ENCODE data around the gene N4BP2L2. TPM values are rescaled to one million over a fixed set of nuclear protein-coding genes. Genes with fewer than 3 reads are reported as not detected.

Gene N4BP2L2
- total and polyA plus RNA-seq, 2 of the 8 experiments (the other 6 are each of a cell fraction or from before 2014, with no cell fraction given), result 14.6 to 67.6 TPM

DNA sequence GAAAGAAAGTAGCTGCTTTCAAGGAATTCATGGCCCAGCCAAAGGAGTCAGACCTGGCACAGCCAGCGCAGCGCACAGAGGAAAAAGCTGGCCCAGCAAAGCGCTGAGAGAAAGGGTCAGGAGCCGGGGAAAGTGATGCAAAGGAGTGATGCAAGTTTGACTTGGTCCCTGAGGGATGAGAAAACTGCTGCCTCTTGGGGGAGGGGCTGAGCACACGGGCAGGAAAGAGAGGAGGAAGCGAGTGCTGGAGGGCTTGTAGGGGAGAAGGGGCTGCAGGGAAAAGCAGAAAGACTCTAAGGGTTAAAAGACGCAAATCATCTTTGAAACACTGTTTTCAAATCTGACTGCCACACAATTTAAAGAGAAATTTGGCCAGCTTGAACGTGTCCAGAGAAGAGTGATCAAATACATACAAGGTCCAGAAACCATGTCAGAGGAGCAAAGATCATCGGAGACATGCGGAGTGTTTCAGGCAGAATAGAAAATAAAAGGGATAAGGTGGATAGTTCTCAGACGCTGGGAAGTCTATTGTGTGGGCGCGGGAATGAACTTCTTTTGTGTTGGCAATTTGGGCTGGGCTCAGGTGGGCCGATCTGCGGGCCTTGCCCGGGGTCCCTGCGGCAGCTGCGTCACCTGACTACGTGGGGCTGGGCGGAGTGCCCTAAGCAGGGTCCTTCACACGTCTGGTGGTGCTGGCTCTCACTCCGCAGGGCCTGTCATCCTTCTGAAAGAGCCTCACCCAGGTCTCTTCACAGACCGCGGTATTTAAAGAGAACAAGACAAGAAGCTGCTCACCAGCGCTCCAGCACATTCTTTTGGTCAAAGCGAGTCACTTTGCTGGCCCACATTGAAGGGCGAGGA is 128.8 kb downstream of the N4BP2L2 start:
- no peak overlapping the region for H4K8ac ChIP-seq (ENCODE audit: extremely low read depth, insufficient read depth, low read length)
- no peak overlapping the region for H2BK5ac ChIP-seq (ENCODE audit: low read depth, low read length)
- peaks cover 9% of the 10 kb centered on the region for H3K23me2 ChIP-seq (ENCODE audit: low read depth, low read length)
- no peak overlapping the region for H2BK120ac ChIP-seq (replicated peaks; ENCODE audit: low read depth, low read length)
- H3K79me1 ChIP-seq (ENCODE audit: low read depth, low read length), result no peaks in the 10 kb centered on the region
- H3K9me3 ChIP-seq (ENCODE audit: insufficient read depth in 2 of 2, low read depth in 1 of 2, low read length in 1 of 2), result no peaks in the 10 kb centered on the region
- peak overlapping the region; percentile 22; the same call in 1 of the 2 replicates for H2BK12ac ChIP-seq (ENCODE audit: low read depth, low read length)
- H2AK5ac ChIP-seq (ENCODE audit: low read depth, low read length), result no peak overlapping the region
- no peak overlapping the region for H3K14ac ChIP-seq (ENCODE audit: insufficient read length)
- H4K5ac ChIP-seq (ENCODE audit: insufficient read length, low read depth, low read length), result no peak overlapping the region
- no peak overlapping the region for H3K27ac ChIP-seq (ENCODE audit: low read depth, low read length)
- no peak overlapping the region for H3K23ac ChIP-seq (ENCODE audit: insufficient read length)
- 0 out of 2 replicates have a peak overlapping the region, but pooled peaks have one; percentile 81 for H2BK15ac ChIP-seq (ENCODE audit: low read length)
- H2AFZ ChIP-seq (ENCODE audit: low read length), result peak overlapping the region; percentile 47; the same call in 1 of the 2 replicates
- H3K4ac ChIP-seq (replicated peaks; ENCODE audit: insufficient read length, low read depth, low read length), result no peak overlapping the region
- H2BK20ac ChIP-seq (ENCODE audit: low read length), result peak overlapping the region; percentile 80; the same call in 1 of the 2 replicates
- no peaks in the 10 kb centered on the region for H3K36me3 ChIP-seq (ENCODE audit: control insufficient read depth in 2 of 4, insufficient read depth in 4 of 4, low read length in 3 of 4)
- peak overlapping the region in 2 of 4 experiments; percentile 1 to 67; a peak in 4 of 7 replicates for H3K9ac ChIP-seq (replicated peaks in 1 of 4; ENCODE audit: extremely low read depth in 1 of 4, low read depth in 3 of 4, low read length in 3 of 4)
- H3K56ac ChIP-seq (replicated peaks; ENCODE audit: insufficient read length, low read depth, low read length), result no peak overlapping the region
- 8% methylated on average over 27 of the region's 27 CpGs; no CpG with 5 or more reads in 1 of the 2 experiments for WGBS, 2 experiments (ENCODE audit: extremely low coverage in 1 of 2, insufficient coverage in 1 of 2, insufficient read length in 1 of 2, insufficient replicate concordance in 2 of 2, low coverage in 1 of 2, low lambda C conversion rate in 2 of 2, missing lambda C conversion rate in 1 of 2)
- no peaks in the 10 kb centered on the region for H3K79me2 ChIP-seq (ENCODE audit: control insufficient read depth in 1 of 2, insufficient read depth in 2 of 2, low read length in 2 of 2)
- peak overlapping the region; percentile 65 to 89 for H3K4me2 ChIP-seq (ENCODE audit: insufficient read depth in 1 of 2, low read depth in 2 of 2, low read length in 2 of 2)
- no peak overlapping the region; the same call in none of the 2 replicates for H3K18ac ChIP-seq (ENCODE audit: extremely low read depth, low read length)
- H3K4me3 ChIP-seq (ENCODE audit: extremely low read depth in 1 of 4, insufficient read depth in 2 of 4, low read depth in 3 of 4, low read length in 4 of 4), result peak overlapping the region; percentile 51 to 70 (median 59)
- H4K20me1 ChIP-seq (replicated peaks in 1 of 2; ENCODE audit: control insufficient read depth in 1 of 2, insufficient read depth in 2 of 2, low read length in 2 of 2), result no peaks in the 10 kb centered on the region
- H3K27me3 ChIP-seq (replicated peaks in 1 of 4; ENCODE audit: control insufficient read depth in 3 of 4, extremely low read depth in 1 of 4, insufficient read depth in 3 of 4, low read length in 3 of 4), result peaks cover 0 to 3% (median 0%) of the 10 kb centered on the region in 4 experiments; a peak in 6 of 7 replicates
- no peak overlapping the region for H4K91ac ChIP-seq (replicated peaks; ENCODE audit: insufficient read length, low read length)
- DNase-seq (ENCODE audit: low read depth in 1 of 2, low spot score in 2 of 2) (peak in 1 of 2 experiments; percentile 69), FAIRE-seq (peak; percentile 85)
- CTCF ChIA-PET (ENCODE audit: partially characterized antibody), result interaction anchor here (0.6 to 2.1 kb wide), 4 partner anchors 19 to 470 kb away, joined by 3 to 8 read pairs (median 5); no protein-coding TSS in a partner anchor
- peaks cover 0 to 7% (median 5%) of the 10 kb centered on the region in 4 experiments; a peak in 5 of 7 replicates for H3K4me1 ChIP-seq (replicated peaks in 1 of 4; ENCODE audit: control insufficient read depth in 3 of 4, insufficient read depth in 4 of 4, low read length in 3 of 4)
- POLR2A ChIA-PET (ENCODE audit: partially characterized antibody), result interaction anchor here (0.5 to 2.7 kb wide), 10 partner anchors 9 to 128 kb away, joined by 3 to 15 read pairs (median 4); partner anchors contain the start of genes BRCA2, N4BP2L1 and ZAR1L
- TF ChIP-seq, protein P1, sequence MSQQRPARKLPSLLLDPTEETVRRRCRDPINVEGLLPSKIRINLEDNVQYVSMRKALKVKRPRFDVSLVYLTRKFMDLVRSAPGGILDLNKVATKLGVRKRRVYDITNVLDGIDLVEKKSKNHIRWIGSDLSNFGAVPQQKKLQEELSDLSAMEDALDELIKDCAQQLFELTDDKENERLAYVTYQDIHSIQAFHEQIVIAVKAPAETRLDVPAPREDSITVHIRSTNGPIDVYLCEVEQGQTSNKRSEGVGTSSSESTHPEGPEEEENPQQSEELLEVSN (IDR thresholded peaks at IDR 0.05), result no peak; the same call in 1 of the 2 replicates
- TF ChIP-seq ZNF274 (IDR thresholded peaks at IDR 0.05; ENCODE audit: borderline replicate concordance, extremely low read depth, low read length) (no peak), KDM1A (IDR thresholded peaks at IDR 0.05; ENCODE audit: borderline replicate concordance, low read length) (no peak), FOSL1 (IDR thresholded peaks at IDR 0.05; ENCODE audit: insufficient read depth, low read depth, low read length) (no peak), EZH2 (IDR thresholded peaks at IDR 0.05; ENCODE audit: low read depth, low read length, severe bottlenecking) (no peak), SP1 (IDR thresholded peaks at IDR 0.05; ENCODE audit: low read depth, low read length) (no peak), POU5F1 (IDR thresholded peaks at IDR 0.05; ENCODE audit: low read depth, low read length) (no peak), SP2 (IDR thresholded peaks at IDR 0.05; ENCODE audit: low read length) (no peak), CBX5 (IDR thresholded peaks at IDR 0.05; ENCODE audit: low read depth, low read length) (no peak), CHD1 (IDR thresholded peaks at IDR 0.05; ENCODE audit: low read depth, low read length) (no peak), SIRT6 (IDR thresholded peaks at IDR 0.05; ENCODE audit: low read length) (no peak)
